K562 (cell line): ENCODE measurements around the gene NDUFA13. TPM values are rescaled to one million over a fixed set of nuclear protein-coding genes. Genes with fewer than 3 reads are reported as not detected.

ENCODE experiments used
- ETV1 ChIP-seq: fragments of 450-650 bp; conservative IDR thresholded peaks from 2 replicates; pipeline ENCODE4 v1.6.1; 2016; ENCODE audit warnings: missing genetic modification characterization, control low read depth, low read depth, missing compliant biosample characterization
- FOXP1 ChIP-seq: sonication (generic); formaldehyde crosslinking; IDR thresholded peaks from 2 replicates; pipeline ENCODE4 v1.8.0; 2022; ENCODE audit warnings: mild to moderate bottlenecking, missing genetic modification reagents
- L3MBTL2 ChIP-seq: fragments of 450-650 bp; IDR thresholded peaks from 2 replicates; pipeline ENCODE4 v1.6.1; 2016; ENCODE audit warnings: mild to moderate bottlenecking, moderate library complexity
- MEF2D ChIP-seq: conservative IDR thresholded peaks from 2 replicates; pipeline ENCODE4 v1.6.1; 2016; ENCODE audit warnings: low read depth, missing genetic modification characterization, missing compliant biosample characterization
- SRSF1 ChIP-seq: fragments of 200-400 bp; formaldehyde crosslinking; IDR thresholded peaks from 2 replicates; pipeline ENCODE4 v1.6.1; 2017; ENCODE audit warnings: mild to moderate bottlenecking, low read depth, low read length, moderate library complexity
- ZNF79 ChIP-seq: fragments of 250-450 bp; sonication (Bioruptor Pico); IDR thresholded peaks from 2 replicates; pipeline ENCODE4 v1.4.0; 2020; ENCODE audit warnings: low read depth, mild to moderate bottlenecking, moderate library complexity
- polyA plus RNA-seq, 8 experiments: library from polyadenylated mRNA; depleted of rRNA in 4 of 8; stranded (reverse) in 5 of 8; unstranded in 3 of 8; fragments of >200 nt; fragmentation: Nextera tagmentation in 2 of 8; fragmentation: Illumina TruSeq in 1 of 8; extraction: Ambion mirVana in 2 of 8; extraction: Trizol in 1 of 8; gene quantifications; 2 replicates each; pipeline versions ENCODE4 v1.2.1 to v1.2.3, GENCODE V29; 2011 to 2014; ENCODE audit warnings: inconsistent platforms in 1 of 8, missing spikeins in 1 of 8
- total RNA-seq, 7 experiments: library from RNA; depleted of rRNA in 6 of 7; stranded (reverse); fragments of >200 nt in 6 of 7; fragmentation: Illumina TruSeq in 2 of 7; extraction: Trizol in 2 of 7; gene quantifications; 2 replicates each; pipeline versions ENCODE4 v1.2.1 to v1.2.3, GENCODE V29; 2011 to 2021; ENCODE audit warnings: low replicate concordance in 1 of 7
- TF ChIP-seq, protein P1 (sequence below): fragments of 250-450 bp; sonication (Bioruptor Pico); IDR thresholded peaks from 2 replicates; pipeline ENCODE4 v1.4.0; 2020; ENCODE audit warnings: mild to moderate bottlenecking, moderate library complexity
- TF ChIP-seq, protein P2 (sequence below): fragments of 450-650 bp; conservative IDR thresholded peaks from 2 replicates; pipeline ENCODE4 v1.6.1; 2016; ENCODE audit warnings: missing genetic modification characterization, low read depth, mild to moderate bottlenecking, missing compliant biosample characterization, moderate library complexity
- TF ChIP-seq, protein P3 (sequence below): sonication (generic); formaldehyde crosslinking; IDR thresholded peaks from 2 replicates; pipeline ENCODE4 v1.8.0; 2022; ENCODE audit warnings: missing genetic modification reagents, mild to moderate bottlenecking, borderline replicate concordance
- TF ChIP-seq, protein P4 (sequence below), 2 experiments: fragments of 450-650 bp; IDR thresholded peaks; 2 replicates each; pipeline ENCODE4 v1.6.1; 2016; ENCODE audit warnings: mild to moderate bottlenecking in 2 of 2, borderline replicate concordance in 1 of 2, low read depth in 1 of 2, moderate library complexity in 1 of 2

The NDUFA13 gene
- total and polyA plus RNA-seq, 9 of the 15 experiments (the other 6 are each of a cell fraction or from before 2014, with no cell fraction given) = 146 to 596 (median 429) TPM

DNA sequence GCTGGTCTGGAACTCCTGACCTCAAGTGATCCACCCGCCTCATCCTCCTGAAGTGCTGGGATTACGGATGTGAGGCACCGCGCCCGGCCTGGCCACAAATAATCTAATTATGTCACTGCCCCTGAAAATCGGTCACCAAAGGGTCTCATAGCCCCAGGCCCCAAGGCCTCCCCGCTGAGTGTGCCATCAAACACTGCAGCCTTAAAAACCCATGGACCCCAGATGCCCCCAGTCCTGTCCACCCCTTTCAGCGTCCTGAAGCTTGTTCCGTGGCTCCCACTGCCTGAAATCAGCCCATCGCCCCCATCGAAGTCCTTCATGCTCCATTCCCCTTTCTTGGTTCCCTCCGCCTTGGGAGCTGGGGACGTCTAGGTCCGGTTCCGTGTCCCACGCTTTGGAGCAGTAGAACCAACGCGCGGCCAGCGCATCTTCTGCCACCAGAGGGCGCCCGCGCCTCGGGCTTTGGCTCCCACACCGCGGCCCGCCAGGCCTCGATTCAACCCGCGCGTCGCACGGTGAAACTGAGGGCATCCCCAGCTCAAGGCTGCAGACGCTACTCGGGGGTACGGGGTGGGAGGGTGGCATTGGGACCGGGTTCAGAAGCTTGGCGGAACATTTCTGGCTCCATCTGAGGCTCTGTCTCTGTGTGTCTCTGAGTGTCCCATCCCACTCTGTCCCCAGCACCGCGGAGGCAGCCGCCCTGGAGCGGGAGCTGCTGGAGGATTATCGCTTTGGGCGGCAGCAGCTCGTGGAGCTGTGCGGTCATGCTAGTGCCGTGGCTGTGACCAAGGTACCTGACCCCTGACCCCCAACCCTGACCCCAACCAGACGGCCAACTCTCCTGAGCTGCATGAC is 16.2 kb downstream of the NDUFA13 start (continued):
- TF ChIP-seq, protein P1, sequence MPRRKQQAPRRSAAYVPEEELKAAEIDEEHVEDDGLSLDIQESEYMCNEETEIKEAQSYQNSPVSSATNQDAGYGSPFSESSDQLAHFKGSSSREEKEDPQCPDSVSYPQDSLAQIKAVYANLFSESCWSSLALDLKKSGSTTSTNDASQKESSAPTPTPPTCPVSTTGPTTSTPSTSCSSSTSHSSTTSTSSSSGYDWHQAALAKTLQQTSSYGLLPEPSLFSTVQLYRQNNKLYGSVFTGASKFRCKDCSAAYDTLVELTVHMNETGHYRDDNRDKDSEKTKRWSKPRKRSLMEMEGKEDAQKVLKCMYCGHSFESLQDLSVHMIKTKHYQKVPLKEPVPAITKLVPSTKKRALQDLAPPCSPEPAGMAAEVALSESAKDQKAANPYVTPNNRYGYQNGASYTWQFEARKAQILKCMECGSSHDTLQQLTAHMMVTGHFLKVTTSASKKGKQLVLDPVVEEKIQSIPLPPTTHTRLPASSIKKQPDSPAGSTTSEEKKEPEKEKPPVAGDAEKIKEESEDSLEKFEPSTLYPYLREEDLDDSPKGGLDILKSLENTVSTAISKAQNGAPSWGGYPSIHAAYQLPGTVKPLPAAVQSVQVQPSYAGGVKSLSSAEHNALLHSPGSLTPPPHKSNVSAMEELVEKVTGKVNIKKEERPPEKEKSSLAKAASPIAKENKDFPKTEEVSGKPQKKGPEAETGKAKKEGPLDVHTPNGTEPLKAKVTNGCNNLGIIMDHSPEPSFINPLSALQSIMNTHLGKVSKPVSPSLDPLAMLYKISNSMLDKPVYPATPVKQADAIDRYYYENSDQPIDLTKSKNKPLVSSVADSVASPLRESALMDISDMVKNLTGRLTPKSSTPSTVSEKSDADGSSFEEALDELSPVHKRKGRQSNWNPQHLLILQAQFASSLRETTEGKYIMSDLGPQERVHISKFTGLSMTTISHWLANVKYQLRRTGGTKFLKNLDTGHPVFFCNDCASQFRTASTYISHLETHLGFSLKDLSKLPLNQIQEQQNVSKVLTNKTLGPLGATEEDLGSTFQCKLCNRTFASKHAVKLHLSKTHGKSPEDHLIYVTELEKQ (CRISPR knock-in tag) = no peak
- TF ChIP-seq MEF2D (tag) (no peak), L3MBTL2 (peak; percentile 68), FOXP1 (CRISPR knock-in tag) (no peak), SRSF1 (no peak), ZNF79 (no peak), ETV1 (tag) (no peak)
- TF ChIP-seq, protein P2, sequence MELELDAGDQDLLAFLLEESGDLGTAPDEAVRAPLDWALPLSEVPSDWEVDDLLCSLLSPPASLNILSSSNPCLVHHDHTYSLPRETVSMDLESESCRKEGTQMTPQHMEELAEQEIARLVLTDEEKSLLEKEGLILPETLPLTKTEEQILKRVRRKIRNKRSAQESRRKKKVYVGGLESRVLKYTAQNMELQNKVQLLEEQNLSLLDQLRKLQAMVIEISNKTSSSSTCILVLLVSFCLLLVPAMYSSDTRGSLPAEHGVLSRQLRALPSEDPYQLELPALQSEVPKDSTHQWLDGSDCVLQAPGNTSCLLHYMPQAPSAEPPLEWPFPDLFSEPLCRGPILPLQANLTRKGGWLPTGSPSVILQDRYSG (tag) = no peak
- TF ChIP-seq, protein P3, sequence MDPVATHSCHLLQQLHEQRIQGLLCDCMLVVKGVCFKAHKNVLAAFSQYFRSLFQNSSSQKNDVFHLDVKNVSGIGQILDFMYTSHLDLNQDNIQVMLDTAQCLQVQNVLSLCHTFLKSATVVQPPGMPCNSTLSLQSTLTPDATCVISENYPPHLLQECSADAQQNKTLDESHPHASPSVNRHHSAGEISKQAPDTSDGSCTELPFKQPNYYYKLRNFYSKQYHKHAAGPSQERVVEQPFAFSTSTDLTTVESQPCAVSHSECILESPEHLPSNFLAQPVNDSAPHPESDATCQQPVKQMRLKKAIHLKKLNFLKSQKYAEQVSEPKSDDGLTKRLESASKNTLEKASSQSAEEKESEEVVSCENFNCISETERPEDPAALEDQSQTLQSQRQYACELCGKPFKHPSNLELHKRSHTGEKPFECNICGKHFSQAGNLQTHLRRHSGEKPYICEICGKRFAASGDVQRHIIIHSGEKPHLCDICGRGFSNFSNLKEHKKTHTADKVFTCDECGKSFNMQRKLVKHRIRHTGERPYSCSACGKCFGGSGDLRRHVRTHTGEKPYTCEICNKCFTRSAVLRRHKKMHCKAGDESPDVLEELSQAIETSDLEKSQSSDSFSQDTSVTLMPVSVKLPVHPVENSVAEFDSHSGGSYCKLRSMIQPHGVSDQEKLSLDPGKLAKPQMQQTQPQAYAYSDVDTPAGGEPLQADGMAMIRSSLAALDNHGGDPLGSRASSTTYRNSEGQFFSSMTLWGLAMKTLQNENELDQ (CRISPR knock-in tag) = no peak
- TF ChIP-seq, protein P4, sequence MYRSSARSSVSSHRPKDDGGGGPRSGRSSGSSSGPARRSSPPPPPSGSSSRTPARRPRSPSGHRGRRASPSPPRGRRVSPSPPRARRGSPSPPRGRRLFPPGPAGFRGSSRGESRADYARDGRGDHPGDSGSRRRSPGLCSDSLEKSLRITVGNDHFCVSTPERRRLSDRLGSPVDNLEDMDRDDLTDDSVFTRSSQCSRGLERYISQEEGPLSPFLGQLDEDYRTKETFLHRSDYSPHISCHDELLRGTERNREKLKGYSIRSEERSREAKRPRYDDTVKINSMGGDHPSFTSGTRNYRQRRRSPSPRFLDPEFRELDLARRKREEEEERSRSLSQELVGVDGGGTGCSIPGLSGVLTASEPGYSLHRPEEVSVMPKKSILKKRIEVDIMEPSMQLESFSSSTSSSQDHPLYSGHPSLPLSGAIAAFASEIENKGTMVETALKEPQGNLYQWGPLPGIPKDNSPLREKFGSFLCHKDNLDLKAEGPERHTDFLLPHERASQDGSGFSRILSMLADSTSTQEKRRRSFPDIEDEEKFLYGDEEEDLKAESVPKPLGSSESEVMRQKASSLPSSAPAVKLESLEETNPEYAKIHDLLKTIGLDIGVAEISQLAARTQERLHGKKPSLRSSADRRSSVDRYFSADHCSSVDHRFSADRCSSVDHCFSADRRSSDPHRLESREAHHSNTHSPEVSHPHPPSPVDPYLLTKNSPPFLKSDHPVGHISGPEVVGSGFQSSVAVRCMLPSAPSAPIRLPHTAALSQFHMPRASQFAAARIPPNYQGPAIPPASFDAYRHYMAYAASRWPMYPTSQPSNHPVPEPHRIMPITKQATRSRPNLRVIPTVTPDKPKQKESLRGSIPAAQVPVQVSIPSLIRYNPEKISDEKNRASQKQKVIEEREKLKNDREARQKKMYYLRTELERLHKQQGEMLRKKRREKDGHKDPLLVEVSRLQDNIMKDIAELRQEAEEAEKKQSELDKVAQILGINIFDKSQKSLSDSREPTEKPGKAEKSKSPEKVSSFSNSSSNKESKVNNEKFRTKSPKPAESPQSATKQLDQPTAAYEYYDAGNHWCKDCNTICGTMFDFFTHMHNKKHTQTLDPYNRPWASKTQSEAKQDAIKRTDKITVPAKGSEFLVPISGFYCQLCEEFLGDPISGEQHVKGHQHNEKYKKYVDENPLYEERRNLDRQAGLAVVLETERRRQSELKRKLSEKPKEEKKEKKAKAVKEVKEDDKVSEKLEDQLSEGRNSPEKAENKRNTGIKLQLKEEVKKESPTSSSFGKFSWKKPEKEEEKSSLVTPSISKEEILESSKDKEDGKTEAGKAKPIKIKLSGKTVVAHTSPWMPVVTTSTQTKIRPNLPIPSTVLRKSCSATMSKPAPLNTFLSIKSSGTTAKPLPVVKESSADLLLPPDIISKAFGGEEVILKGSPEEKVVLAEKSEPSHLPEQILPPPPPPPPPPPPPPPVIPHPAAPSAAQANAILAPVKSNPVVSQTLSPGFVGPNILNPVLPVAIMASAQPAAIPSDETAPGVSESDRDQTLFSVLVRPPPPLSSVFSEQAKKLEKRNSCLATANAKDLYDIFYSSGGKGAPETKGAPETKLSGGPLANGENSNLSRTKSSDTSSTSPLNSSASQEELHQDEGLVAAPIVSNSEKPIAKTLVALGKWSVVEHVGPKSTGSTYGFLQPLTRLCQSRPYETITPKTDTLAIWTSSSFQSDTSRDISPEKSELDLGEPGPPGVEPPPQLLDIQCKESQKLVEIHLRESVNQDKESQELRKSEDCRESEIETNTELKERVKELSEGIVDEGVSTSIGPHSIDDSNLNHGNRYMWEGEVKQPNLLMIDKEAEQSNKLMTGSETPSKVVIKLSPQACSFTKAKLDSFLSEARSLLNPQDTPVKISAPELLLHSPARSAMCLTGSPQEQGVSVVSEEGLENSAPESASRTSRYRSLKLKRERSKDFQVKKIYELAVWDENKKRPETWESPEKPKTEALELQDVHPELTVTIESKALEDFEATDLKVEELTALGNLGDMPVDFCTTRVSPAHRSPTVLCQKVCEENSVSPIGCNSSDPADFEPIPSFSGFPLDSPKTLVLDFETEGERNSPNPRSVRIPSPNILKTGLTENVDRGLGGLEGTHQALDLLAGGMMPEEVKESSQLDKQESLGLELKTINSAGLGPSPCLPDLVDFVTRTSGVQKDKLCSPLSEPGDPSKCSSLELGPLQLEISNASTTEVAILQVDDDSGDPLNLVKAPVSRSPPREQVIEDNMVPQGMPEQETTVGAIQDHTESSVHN (IDR thresholded peaks at IDR 0.05; ENCODE audit: borderline replicate concordance in 1 of 2, low read depth in 1 of 2) = no peak
